Karpas-422 (cell line): Measurements from ENCODE around the gene COMMD1. TPM values are rescaled to one million over a fixed set of nuclear protein-coding genes. Genes with fewer than 3 reads are reported as not detected.
A peak's percentile ranks its signal among the peaks of the same experiment; 100 is the strongest.
"Not testable (repeated sequence)": the region's sequence is repeated elsewhere in the genome, so short reads cannot be mapped to it uniquely, and the experiment has no call there.

Experiments
- DNase-seq: peaks from one replicate; pipeline ENCODE4 v3.0.0-alpha.2; 2015
- H2AFZ ChIP-seq: fragments of 200-600 bp; sonication (generic); 2 replicates; pipeline ENCODE4 v1.6.1; 2014; ENCODE audit warnings: antibody characterized with exemption, low read length, mixed read lengths
- H3K27ac ChIP-seq: fragments of 200-600 bp; sonication (generic); 2 replicates; pipeline ENCODE4 v1.5.1; 2014; ENCODE audit warnings: mild to moderate bottlenecking, low read length, moderate library complexity
- H3K27me3 ChIP-seq: fragments of 200-600 bp; sonication (generic); 2 replicates; pipeline ENCODE4 v1.6.1; 2014; ENCODE audit warnings: low read length, mixed read lengths
- H3K36me3 ChIP-seq: fragments of 200-600 bp; sonication (generic); 2 replicates; pipeline ENCODE4 v1.6.1; 2014; ENCODE audit warnings: low read length, mixed read lengths; ENCODE audit not compliant: insufficient read depth
- H3K4me1 ChIP-seq: fragments of 200-600 bp; sonication (generic); 2 replicates; pipeline ENCODE4 v1.6.1; 2014; ENCODE audit warnings: mild to moderate bottlenecking, low read length, mixed read lengths
- H3K4me2 ChIP-seq: fragments of 200-600 bp; sonication (generic); 2 replicates; pipeline ENCODE4 v1.6.1; 2014; ENCODE audit warnings: low read length, low read depth, mild to moderate bottlenecking; ENCODE audit not compliant: poor library complexity, severe bottlenecking
- H3K4me3 ChIP-seq: fragments of 200-600 bp; sonication (generic); 2 replicates; pipeline ENCODE4 v1.5.1; 2014; ENCODE audit warnings: mild to moderate bottlenecking, antibody characterized with exemption, low read length, mixed read lengths
- H3K79me2 ChIP-seq: fragments of 200-600 bp; sonication (generic); 2 replicates; pipeline ENCODE4 v1.6.1; 2014; ENCODE audit warnings: mild to moderate bottlenecking, low read length, mixed read lengths
- H3K9ac ChIP-seq: fragments of 200-600 bp; sonication (generic); 2 replicates; pipeline ENCODE4 v1.6.0; 2014; ENCODE audit warnings: low read length
- H3K9me2 ChIP-seq: fragments of 200-600 bp; sonication (generic), shearing (Covaris generic); replicated peaks from 2 replicates; pipeline ENCODE4 v1.6.0; 2014; ENCODE audit warnings: mild to moderate bottlenecking, low read length, moderate library complexity; ENCODE audit not compliant: insufficient read depth
- H3K9me3 ChIP-seq: fragments of 300-700, 200-600 bp; sonication (generic); 2 replicates; pipeline ENCODE4 v1.6.1; 2014; ENCODE audit warnings: low read length, mixed read lengths
- H4K20me1 ChIP-seq: fragments of 200-600 bp; sonication (generic); 2 replicates; pipeline ENCODE4 v1.6.1; 2014; ENCODE audit warnings: mild to moderate bottlenecking, antibody characterized with exemption, low read length, low read depth; ENCODE audit not compliant: insufficient read depth
- total RNA-seq: library from RNA; depleted of rRNA; stranded (reverse); fragments of >200 nt; shearing (Covaris generic); gene quantifications from 2 replicates; pipeline ENCODE4 v1.2.3, GENCODE V29; 2014; ENCODE audit warnings: low replicate concordance

The COMMD1 gene
- total RNA-seq, 1 experiment from 2014 or later = 33.3 TPM

DNA sequence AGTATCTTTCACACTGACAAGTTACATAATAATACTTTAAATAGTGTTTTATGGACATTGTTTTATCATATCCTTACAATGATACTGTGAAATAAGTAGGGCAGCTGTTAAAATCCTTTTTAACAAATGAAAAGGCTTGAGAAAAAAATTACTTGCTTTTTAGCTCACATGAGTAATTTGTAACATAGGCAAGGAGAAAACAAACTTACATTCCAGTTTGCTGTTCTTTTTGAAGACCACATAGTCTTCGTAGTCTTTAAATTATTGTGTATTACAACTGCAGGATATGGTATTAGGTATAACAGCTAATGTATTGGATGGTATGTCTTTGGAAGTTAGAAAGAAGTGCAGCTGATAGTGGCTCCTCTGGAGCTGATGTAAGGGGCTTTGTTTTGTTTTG, 130.8 kb downstream of the COMMD1 start:
- Histone ChIP-seq H3K4me1 (peaks cover 17% of the 10 kb centered on the region), H3K9ac (no peak overlapping the region), H3K4me2 (no peak overlapping the region), H4K20me1 (0 out of 2 replicates have a peak, but pooled peaks cover 8% of the 10 kb centered on the region), H3K9me3 (no peaks in the 10 kb centered on the region), H3K36me3 (no peaks in the 10 kb centered on the region), H3K27me3 (no peaks in the 10 kb centered on the region), H3K27ac (no peak overlapping the region), H2AFZ (no peak overlapping the region), H3K9me2 (no peaks in the 10 kb centered on the region), H3K79me2 (no peaks in the 10 kb centered on the region), H3K4me3 (no peak overlapping the region)
- DNase-seq = no peak

DNA sequence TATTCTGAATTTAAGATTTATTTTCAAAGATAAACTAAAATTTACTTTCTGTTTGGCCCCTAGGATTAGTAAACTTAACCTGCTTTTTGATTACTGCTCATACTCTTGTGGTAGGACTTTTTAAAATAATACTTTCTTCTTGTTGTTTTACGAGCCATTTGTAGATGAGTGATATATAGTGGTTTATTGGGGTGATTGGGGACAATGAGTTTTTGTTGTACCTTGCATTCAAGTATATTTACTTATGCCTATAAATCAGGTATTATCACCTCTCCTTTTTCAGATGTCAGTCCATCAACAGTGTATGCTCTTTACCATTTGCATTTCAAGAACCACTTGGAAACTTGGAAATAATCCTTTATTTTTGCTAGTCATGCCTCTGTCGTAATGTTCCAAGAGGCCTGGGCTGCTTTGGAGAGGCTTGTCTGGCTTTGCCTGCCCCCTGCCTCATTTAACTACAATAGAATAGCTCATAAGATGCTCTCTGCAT, 131.3 kb downstream of the COMMD1 start:
- no peak overlapping the region for H3K27ac ChIP-seq
- H3K27me3 ChIP-seq = no peaks in the 10 kb centered on the region
- H3K9ac ChIP-seq = no peak overlapping the region
- H3K4me2 ChIP-seq = no peak overlapping the region
- no peaks in the 10 kb centered on the region for H3K9me3 ChIP-seq
- H3K79me2 ChIP-seq = no peaks in the 10 kb centered on the region
- H3K36me3 ChIP-seq = no peaks in the 10 kb centered on the region
- no peak overlapping the region for H3K4me3 ChIP-seq
- H3K9me2 ChIP-seq = no peaks in the 10 kb centered on the region
- H3K4me1 ChIP-seq = peaks cover 17% of the 10 kb centered on the region
- no peak for DNase-seq
- 0 out of 2 replicates have a peak, but pooled peaks cover 8% of the 10 kb centered on the region for H4K20me1 ChIP-seq
- no peak overlapping the region for H2AFZ ChIP-seq

DNA sequence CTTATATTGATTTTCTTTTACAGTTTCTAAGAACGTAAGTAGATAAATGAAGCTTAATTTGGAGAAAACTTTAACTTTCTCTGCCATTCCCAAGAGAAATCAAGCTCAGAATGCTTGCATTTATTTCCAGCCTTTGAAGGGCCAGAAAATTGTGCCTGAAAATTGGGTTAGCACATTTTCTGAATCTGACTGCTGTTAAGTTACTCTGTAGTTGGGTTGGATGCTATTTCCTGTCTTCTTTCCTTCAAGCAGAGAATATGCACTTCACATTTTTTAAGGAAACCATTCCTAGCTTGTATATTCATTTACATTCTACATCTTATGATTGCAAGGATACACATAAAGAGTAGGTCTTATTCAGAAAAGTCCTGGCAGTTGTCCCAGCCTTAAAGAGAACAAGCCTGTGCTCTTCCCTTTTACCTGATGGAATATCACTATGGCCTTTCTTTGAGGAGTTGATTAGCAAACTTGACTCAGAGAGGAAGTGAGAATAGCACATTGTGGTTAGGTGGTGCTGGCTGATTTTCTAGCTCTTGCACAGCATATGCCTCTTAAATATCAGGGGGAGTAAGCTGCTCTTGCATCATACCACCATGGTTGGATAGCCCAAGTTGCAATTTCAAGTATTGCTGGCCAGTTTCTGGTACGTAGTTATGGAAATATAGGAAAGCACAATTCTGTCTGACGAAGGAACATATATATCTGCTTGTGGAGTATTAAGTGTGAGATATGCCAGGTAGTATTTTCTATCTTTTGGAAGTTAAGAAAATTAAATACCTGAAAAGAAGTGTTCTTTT, 133.7 kb downstream of the COMMD1 start:
- H3K9ac ChIP-seq = no peak overlapping the region
- no peaks in the 10 kb centered on the region for H3K9me2 ChIP-seq
- H3K4me2 ChIP-seq = no peak overlapping the region
- peak; percentile 83 for DNase-seq
- H3K9me3 ChIP-seq = peaks cover 4% of the 10 kb centered on the region; the same call in 1 of the 2 replicates
- H3K27me3 ChIP-seq = no peaks in the 10 kb centered on the region
- H4K20me1 ChIP-seq = no peaks in the 10 kb centered on the region
- H3K4me3 ChIP-seq = no peak overlapping the region
- peaks cover 14% of the 10 kb centered on the region for H3K4me1 ChIP-seq
- H3K27ac ChIP-seq = no peak overlapping the region
- H3K36me3 ChIP-seq = no peaks in the 10 kb centered on the region
- H3K79me2 ChIP-seq = no peaks in the 10 kb centered on the region
- H2AFZ ChIP-seq = no peak overlapping the region

DNA sequence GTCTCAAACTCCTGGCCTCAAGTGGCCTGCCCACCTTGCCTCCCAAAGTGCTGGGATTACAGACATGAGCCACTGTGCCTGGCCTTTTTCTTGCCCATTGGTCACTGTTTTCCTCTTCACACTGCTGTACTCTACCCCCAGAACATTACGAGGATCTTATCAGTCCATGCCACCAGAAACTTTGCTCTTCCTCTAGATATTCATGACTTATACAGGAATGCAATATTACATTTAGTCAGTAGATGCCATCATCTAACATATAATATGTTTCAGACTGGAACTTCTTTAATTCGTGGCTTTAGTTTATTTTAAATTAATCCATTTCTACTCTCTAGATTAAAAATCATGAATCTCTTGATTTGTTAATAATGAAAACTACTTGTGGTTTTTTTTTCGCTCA, 135.5 kb downstream of the COMMD1 start:
- no peaks in the 10 kb centered on the region for H3K79me2 ChIP-seq
- no peak for DNase-seq
- H2AFZ ChIP-seq = no peak overlapping the region
- no peaks in the 10 kb centered on the region for H4K20me1 ChIP-seq
- H3K27me3 ChIP-seq = no peaks in the 10 kb centered on the region; the same call in 1 of the 2 replicates
- peaks cover 3% of the 10 kb centered on the region; the same call in 1 of the 2 replicates for H3K36me3 ChIP-seq
- peaks cover 14% of the 10 kb centered on the region for H3K9me3 ChIP-seq
- H3K9me2 ChIP-seq = no peaks in the 10 kb centered on the region
- H3K4me1 ChIP-seq = peaks cover 14% of the 10 kb centered on the region
- H3K9ac ChIP-seq = no peak overlapping the region
- H3K4me3 ChIP-seq = no peak overlapping the region
- H3K4me2 ChIP-seq = no peak overlapping the region
- no peak overlapping the region for H3K27ac ChIP-seq

DNA sequence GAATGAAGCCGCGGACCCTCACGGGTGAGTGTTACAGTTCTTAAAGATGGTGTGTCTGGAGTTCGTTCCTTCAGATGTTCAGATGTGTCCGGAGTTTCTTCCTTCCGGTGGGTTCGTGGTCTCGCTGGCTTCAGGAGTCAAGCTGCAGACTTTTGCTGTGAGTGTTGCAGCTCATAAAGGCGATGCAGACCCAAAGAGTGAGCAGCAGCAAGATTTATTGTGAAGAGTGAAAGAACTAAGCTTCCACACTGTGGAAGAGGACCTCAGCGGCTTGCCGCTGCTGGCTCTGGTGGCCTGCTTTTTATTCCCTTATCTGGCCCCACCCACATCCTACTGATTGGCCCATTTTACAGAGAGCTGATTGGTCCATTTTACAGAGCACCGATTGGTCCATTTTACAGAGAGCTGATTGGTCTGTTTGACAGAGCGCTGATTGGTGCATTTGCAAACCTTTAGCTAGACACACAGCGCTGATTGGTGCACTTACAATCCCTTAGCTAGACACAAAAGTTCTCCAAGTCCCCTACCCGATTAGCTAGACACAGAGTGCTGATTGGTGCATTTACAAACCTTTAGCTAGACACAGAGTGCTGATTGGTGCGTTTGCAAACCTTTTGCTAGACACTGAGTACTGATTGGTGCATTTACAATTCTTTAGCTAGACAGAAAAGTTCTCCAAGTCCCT, 136.4 kb downstream of the COMMD1 start:
- H3K4me3 ChIP-seq, H4K20me1 ChIP-seq, H3K9ac ChIP-seq, H3K27me3 ChIP-seq, H3K36me3 ChIP-seq, H3K27ac ChIP-seq, H3K9me2 ChIP-seq, H3K79me2 ChIP-seq, DNase-seq, H2AFZ ChIP-seq, H3K4me2 ChIP-seq: not testable (repeated sequence)
- Histone ChIP-seq H3K9me3 (peaks cover 14% of the 10 kb centered on the region), H3K4me1 (peaks cover 14% of the 10 kb centered on the region)

DNA sequence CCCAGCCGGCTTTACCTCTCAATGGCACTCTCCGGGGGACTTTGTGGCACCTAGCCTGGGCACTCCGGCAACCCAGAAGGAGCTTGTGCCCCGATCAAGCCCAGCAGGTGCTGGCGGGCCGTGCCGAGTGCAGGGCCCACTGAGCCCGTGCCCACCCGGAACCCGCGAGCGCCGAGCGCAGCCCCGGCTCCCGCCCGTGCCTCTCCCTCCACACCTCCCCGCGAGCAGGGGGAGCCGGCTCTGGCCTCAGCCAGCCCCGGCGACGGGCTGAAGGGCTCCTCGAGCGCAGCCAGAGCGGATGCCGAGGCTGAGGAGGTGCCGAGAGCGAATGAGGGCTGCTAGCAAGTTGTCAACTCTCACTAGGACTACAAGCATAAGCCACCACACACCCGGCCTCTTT, 136.9 kb downstream of the COMMD1 start:
- Histone ChIP-seq H3K27ac (no peak overlapping the region), H3K9me2 (no peaks in the 10 kb centered on the region), H3K9ac (no peak overlapping the region), H3K79me2 (no peaks in the 10 kb centered on the region), H4K20me1 (no peaks in the 10 kb centered on the region), H3K4me1 (peaks cover 14% of the 10 kb centered on the region), H2AFZ (no peak overlapping the region), H3K36me3 (peaks cover 3% of the 10 kb centered on the region; the same call in 1 of the 2 replicates), H3K4me2 (no peak overlapping the region), H3K4me3 (no peak overlapping the region), H3K27me3 (no peaks in the 10 kb centered on the region; the same call in 1 of the 2 replicates), H3K9me3 (peaks cover 14% of the 10 kb centered on the region)
- DNase-seq = no peak

DNA sequence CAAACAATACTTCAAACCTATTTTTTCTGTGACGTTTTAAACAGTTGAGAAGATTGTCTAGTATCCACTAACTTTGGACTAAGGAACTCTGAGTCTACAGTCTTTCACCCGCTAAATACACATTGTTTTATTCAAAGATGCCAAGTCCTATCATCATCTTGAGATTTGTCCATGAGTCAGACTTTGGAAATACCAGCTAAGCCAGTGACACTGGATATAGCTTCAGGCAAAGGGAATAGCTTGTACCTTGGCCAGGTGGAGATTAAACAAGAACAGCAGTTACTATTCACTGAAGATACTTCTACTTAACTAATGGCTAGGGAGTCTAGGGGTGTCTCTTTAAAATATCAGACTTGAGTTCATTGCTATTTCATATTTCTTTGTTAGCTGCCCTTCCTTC, 137.5 kb downstream of the COMMD1 start:
- no peaks in the 10 kb centered on the region for H3K9me2 ChIP-seq

DNA sequence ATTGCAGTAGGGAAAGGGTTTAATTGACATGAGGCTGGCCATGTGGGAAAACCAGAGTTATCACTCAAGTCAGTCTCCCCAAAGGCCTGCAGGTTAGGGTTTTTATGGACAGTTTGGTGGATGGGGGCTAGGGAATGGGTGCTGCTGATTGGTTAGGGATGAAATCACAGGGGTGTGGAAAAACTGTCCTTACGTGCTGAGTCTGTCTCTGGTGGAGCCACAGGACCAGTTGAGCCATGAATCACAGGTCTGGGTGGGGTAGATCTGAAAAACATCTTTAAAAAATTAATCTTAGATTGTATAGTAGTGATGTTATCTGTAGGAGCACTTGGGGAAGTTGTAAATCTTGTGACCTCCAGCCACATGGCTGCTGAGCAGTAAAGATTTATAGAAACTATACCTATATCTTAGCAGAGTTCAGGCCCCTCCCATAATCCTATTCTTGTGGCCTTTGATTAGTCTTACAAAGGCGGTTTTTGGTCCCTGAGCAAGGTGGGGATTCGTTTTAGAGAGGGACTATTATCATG, 139.6 kb downstream of the COMMD1 start:
- DNase-seq = no peak
- no peaks in the 10 kb centered on the region for H3K9me2 ChIP-seq
- no peak overlapping the region for H3K4me2 ChIP-seq
- H3K4me1 ChIP-seq = no peaks in the 10 kb centered on the region
- no peaks in the 10 kb centered on the region for H4K20me1 ChIP-seq
- H3K9ac ChIP-seq = no peak overlapping the region
- no peak overlapping the region for H3K27ac ChIP-seq
- no peak overlapping the region for H2AFZ ChIP-seq
- H3K4me3 ChIP-seq = no peak overlapping the region
- H3K27me3 ChIP-seq = no peaks in the 10 kb centered on the region; the same call in 1 of the 2 replicates
- no peaks in the 10 kb centered on the region for H3K79me2 ChIP-seq
- H3K9me3 ChIP-seq = peaks cover 14% of the 10 kb centered on the region
- peaks cover 3% of the 10 kb centered on the region; the same call in 1 of the 2 replicates for H3K36me3 ChIP-seq

More for the DNA sequence above, 137.5 kb downstream of the COMMD1 start:
- Histone ChIP-seq H3K27ac (no peak overlapping the region), H3K4me2 (no peak overlapping the region), H4K20me1 (no peaks in the 10 kb centered on the region), H3K27me3 (no peaks in the 10 kb centered on the region; the same call in 1 of the 2 replicates), H3K9ac (no peak overlapping the region), H3K9me3 (peaks cover 14% of the 10 kb centered on the region), H3K4me1 (peaks cover 14% of the 10 kb centered on the region), H2AFZ (no peak overlapping the region), H3K36me3 (peaks cover 3% of the 10 kb centered on the region; the same call in 1 of the 2 replicates), H3K79me2 (no peaks in the 10 kb centered on the region), H3K4me3 (no peak overlapping the region)
- DNase-seq = no peak
